Left ventricle myocardium inferior (tissue), 1 donor: Measurements from ENCODE around the gene SLC5A12. TPM values are rescaled to one million over a fixed set of nuclear protein-coding genes. Genes with fewer than 3 reads are reported as not detected.

Experiments used
- DNase-seq: peaks from one replicate; pipeline ENCODE4 v3.0.0-alpha.2; 2020
- H3K27ac ChIP-seq: fragments of 200-600 bp; replicated peaks from 2 replicates; pipeline ENCODE4 v1.8.0; 2021
- H3K27me3 ChIP-seq: fragments of 200-600 bp; 2 replicates; pipeline ENCODE4 v1.8.0; 2021; ENCODE audit warnings: low read depth
- H3K36me3 ChIP-seq: fragments of 200-600 bp; 2 replicates; pipeline ENCODE4 v1.8.0; 2021
- H3K4me1 ChIP-seq: fragments of 200-600 bp; 2 replicates; pipeline ENCODE4 v1.8.0; 2021
- H3K4me3 ChIP-seq: fragments of 200-600 bp; 2 replicates; pipeline ENCODE4 v1.8.0; 2021; ENCODE audit warnings: mild to moderate bottlenecking, moderate library complexity
- H3K9me3 ChIP-seq: fragments of 200-600 bp; replicated peaks from 2 replicates; pipeline ENCODE4 v1.8.0; 2021
- CTCF ChIP-seq: fragments of 200-600 bp; IDR thresholded peaks from 2 replicates; pipeline ENCODE4 v1.8.0; 2021; ENCODE audit warnings: antibody characterized with exemption, mild to moderate bottlenecking, borderline replicate concordance
- intact Hi-C: fragments of 100-400 bp; cut with micrococcal nuclease; formaldehyde crosslinking; loops from one replicate; pipeline ENCODE4 v1.11.0; 2022
- total RNA-seq: library from RNA; stranded (reverse); fragmentation: NEBNext Ultra II Directional; extraction: Animal tissue kit (Norgen Biotek cat#: 25700); gene quantifications from one replicate; pipeline ENCODE4 v1.2.1, GENCODE V29; 2021
- donor health status: DM: no; HTN: yes; CAD: no; lungs with severe emphysema.

The SLC5A12 gene
- total RNA-seq, 1 donor from 2014 or later, result not detected

- H3K27ac ChIP-seq, result no peak overlapping the region
- H3K9me3 ChIP-seq, result peaks cover 13% of the 10 kb centered on the region
- H3K36me3 ChIP-seq, result no peaks in the 10 kb centered on the region
- TF ChIP-seq CTCF, result no peak
- intact Hi-C loops, result no loop called here
- DNase-seq, result no peak
- H3K4me3 ChIP-seq, result no peak overlapping the region
- H3K27me3 ChIP-seq, result no peaks in the 10 kb centered on the region
- H3K4me1 ChIP-seq, result no peaks in the 10 kb centered on the region
These were observed 103.4 kb downstream of the SLC5A12 start for GRCh38 chr11:26618441-26618840.

Other genes starting within 250 kb of the SLC5A12 start
- not detected for gene MUC15, start 149.8 kb downstream of the SLC5A12 start, total RNA-seq